Body of pancreas (tissue), 4 donors: ENCODE measurements around the gene TMEM119.

ENCODE experiments used
- POLR2A ChIP-seq, 3 donors: fragments of 450-650 bp; IDR thresholded peaks; one replicate each; pipeline ENCODE4 v1.6.1; 2016; ENCODE audit warnings: antibody characterized with exemption in 3 of 3, mild to moderate bottlenecking in 2 of 3
- TF ChIP-seq, protein P1 (sequence below), 7 experiments: fragments of 450-650 bp in 4 of 7; fragments of 200-600 bp in 3 of 7; sonication (generic) in 3 of 7; IDR thresholded peaks; one replicate each; pipeline ENCODE4 v1.5.1; 2016 to 2019; ENCODE audit warnings: antibody characterized with exemption in 7 of 7

DNA sequence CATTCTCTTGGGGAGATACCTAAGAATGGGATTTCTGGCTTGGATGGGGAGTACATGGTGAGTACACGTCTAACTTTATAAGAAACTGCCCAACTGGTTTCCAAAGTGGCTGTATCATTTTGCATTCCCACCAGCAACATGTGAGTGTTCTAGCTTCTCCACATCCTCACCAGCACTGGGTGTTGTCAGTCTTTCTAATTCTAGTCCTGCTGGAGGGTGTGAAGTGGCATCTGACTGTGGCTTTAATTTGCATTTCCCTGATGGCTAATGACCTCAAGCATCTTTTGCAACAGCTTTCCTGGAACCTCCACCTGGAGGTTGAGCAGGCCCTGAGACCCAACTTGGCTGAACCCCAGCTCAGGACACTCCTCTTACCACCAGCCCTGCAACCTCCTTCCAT lies 18.0 kb upstream of the TMEM119 start:
- TF ChIP-seq, protein P1, sequence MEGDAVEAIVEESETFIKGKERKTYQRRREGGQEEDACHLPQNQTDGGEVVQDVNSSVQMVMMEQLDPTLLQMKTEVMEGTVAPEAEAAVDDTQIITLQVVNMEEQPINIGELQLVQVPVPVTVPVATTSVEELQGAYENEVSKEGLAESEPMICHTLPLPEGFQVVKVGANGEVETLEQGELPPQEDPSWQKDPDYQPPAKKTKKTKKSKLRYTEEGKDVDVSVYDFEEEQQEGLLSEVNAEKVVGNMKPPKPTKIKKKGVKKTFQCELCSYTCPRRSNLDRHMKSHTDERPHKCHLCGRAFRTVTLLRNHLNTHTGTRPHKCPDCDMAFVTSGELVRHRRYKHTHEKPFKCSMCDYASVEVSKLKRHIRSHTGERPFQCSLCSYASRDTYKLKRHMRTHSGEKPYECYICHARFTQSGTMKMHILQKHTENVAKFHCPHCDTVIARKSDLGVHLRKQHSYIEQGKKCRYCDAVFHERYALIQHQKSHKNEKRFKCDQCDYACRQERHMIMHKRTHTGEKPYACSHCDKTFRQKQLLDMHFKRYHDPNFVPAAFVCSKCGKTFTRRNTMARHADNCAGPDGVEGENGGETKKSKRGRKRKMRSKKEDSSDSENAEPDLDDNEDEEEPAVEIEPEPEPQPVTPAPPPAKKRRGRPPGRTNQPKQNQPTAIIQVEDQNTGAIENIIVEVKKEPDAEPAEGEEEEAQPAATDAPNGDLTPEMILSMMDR (IDR thresholded peaks at IDR 0.05) = no peak
- no peak for TF ChIP-seq POLR2A (IDR thresholded peaks at IDR 0.05)
